Left kidney (tissue), 2 donors: ENCODE measurements around the gene LANCL1. TPM values are rescaled to one million over a fixed set of nuclear protein-coding genes. Genes with fewer than 3 reads are reported as not detected.
"Not testable (repeated sequence)": the region's sequence is repeated elsewhere in the genome, so short reads cannot be mapped to it uniquely, and the experiment has no call there.

Source experiments
- DNase-seq: peaks from one replicate; pipeline ENCODE4 v3.0.0-alpha.2; 2013
- polyA plus RNA-seq: library from polyadenylated mRNA; unstranded; fragments of 120-200 nt; gene quantifications from one replicate; pipeline ENCODE4 v1.2.1, GENCODE V29; 2013; ENCODE audit not compliant: insufficient read length

LANCL1 gene
- polyA plus RNA-seq, 1 donor: 88.4 TPM

- DNase-seq: no peak
Observed at GRCh38 chr2:210460322-210461227, 16.0 kb downstream of the LANCL1 start.

DNA sequence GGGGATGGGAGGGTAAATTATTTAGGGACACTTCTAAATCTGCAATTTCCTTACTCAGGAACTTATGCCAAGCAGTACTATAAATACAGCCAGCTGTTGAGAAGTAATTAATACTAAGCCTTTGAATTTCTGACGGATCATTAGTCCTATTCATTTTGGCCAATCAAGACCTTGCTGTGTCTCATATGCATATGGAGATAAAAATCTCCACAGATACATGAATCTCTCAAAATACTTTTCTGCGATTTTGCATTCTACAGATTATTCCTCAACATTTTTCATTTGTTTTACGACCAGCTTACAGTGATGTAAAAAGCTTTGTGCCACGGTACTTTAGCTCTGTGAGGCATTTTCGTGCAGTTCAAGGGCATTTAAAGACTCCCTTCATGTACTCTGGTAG lies 16.7 kb downstream of the LANCL1 start:
- no peak for DNase-seq

DNA sequence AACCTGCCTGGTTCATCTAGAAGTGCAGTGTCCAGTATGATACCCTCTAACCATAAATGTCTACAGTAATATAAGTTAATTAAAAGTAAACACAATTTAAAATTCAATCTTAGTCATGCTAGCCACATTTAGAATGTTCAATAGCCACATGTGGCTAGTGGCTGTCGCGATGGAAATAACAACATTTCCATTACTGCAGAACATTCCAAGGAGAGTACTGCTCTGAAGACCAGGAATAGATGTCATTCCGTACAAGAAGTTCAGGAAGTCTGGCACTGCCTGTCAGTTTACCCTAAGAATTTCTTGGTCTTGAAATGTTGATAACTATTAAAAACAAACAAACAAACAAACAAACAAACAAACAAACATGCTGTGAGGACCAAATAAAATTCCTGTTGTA lies 17.2 kb downstream of the LANCL1 start:
- DNase-seq: no peak

- no peak for DNase-seq
Observed at GRCh38 chr2:210458395-210458794, 18.2 kb downstream of the LANCL1 start.

- no peak for DNase-seq
Observed at GRCh38 chr2:210456571-210456970, 20.0 kb downstream of the LANCL1 start.

DNA sequence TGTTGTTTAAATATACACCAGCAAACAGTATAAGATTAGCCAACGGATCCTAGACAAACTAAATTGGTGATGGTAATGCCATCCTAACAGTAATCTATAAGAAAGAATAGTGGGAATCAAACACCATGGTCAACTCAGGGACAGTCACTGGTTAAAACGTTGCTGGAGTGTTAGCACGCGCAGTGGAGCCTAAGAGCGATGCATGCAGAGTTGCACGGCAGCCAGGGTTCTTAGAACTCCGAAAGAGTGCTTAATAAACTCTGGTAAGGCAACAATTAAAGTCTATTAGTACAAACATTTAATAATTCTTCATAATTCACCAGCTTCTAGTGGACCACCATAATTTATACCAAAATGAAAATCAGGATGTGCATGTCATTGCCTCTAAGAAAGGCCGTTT lies 22.2 kb downstream of the LANCL1 start:
- no peak for DNase-seq

DNA sequence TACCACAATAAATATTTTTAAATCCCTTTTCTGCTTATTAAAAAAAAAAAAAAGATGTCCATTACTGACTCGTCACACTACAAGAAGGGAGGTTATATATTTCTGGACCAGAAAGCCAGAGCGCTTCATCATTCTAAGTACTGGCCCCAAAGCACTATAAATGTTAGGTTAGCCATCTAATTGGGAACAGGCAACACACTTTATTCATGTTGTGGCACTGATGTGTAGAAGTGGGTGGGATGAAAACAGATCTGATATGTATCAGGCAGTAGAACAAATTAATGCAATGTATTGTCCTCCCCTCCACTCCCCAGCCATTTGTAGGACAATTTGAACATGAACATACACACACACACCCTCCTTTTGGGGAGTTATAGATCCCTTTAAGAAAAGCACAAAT lies 24.4 kb downstream of the LANCL1 start:
- no peak for DNase-seq

DNA sequence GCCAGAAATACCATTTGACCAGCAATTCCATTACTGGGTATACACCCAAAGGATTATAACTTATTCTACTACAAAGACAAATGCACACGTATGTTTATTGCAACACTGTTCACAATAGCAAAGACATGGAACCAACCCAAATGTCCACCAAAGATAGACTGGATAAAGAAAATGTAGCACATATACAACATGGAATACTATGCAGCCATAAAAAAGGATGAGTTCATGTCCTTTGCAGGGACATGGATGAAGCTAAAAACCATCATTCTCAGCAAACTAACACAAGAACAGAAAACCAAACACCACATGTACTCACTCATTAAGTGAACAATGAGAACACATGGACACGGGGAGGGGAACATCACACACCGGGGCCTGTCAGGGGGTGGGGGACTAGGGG lies 25.6 kb downstream of the LANCL1 start:
- not testable (repeated sequence) for DNase-seq

DNA sequence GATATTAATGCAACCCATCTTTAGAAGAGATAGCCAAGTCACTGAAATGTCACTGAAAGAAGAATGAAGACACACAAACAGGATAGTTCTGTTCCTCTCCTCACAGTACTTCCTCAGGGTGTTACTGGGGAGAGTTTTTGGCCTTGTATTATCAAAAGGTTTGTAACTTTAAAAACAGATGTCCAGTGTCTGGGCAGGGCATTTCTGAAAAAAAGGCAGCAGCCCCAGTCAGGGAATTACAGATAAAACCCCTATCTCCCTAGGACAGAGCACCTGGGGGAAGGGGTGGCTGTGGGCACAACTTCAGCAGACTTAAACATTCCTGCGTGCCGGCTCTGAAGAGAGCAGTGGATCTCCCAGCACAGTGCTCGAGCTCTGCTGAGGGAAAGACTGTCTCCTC lies 30.8 kb downstream of the LANCL1 start:
- no peak for DNase-seq

DNA sequence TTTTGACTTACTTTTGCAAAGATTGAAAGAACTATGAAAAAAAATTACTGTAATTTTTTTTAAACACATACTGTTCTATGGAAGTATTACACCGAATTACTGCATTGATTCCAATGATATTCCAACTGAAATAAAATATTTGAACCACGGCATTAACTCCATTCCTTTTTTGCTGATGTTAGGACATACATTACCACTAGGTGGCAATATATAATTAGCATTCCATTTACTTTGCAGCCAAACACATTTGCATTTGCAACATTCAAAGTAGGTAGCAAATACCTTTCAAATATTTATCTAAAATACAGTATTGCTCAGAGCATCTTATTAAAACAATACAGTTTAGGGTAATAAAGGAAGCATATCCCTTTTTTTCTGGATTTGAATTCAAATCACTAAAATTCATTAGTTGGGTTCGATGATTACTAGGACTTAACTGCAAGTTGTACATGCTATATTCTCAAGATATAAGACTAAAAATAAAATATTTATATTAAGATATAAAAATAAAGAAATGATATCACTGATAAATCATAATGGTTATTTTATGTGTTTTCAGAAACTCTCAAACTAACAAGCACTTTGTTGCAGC lies 31.3 kb downstream of the LANCL1 start:
- DNase-seq: peak; percentile 6

DNA sequence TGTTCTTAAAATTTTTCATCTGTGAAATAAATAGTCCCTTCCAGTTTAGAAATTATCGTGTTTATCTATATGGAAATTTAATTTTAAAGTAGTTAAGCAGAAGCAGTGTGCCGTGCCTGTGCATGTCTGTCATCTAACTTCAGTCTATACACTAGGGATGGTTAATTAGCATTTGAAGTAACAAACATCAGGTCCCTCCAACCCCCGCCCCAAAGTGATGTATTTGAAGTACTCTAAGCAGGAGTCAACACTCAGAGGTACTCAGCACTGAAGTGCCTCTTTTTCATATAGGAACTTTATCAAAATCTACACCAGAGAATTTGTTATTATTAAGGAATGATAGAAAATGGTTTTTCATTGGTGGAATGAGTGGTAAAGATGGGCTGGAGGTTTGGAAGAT lies 33.0 kb downstream of the LANCL1 start:
- DNase-seq: no peak

GRCh38 chr2:210442878-210443277 lies 33.7 kb downstream of the LANCL1 start:
- no peak for DNase-seq

DNA sequence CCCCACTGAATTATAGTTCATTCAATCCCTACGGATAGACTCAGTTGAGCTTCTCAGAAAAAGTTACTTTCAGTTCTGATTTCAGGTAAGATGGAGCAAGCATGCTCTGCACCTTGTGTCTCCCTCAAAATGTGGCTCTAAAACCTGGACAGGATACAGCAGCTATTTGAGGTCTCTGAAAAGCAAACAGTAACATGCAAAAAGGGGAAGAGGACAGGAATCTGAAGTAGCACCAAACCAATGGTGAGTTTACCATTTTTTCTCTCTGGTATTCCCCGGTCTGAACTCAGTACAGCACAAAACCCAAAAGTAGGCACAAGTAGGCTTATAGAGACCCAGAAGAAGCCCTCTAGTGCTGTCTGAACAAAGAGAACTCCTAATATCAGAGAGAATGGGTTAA lies 34.1 kb downstream of the LANCL1 start:
- no peak for DNase-seq

DNA sequence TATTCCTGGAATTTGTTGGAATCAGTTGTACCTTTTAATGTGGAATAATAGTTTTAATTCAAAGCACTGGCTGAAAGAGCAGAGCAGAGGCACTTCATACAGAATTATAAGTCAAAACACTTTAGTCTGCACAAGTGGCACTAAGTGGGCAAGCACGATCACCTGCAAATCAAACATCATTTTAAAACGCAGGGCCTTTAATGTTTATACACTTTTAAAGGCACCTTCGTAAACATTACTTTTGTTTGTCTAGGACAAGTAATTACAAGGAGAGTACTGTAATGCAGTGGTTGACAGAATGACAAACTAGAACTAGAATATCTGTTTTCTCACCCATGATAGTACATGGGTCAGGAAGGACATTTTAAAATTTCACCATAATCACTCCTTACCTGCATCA lies 36.4 kb downstream of the LANCL1 start:
- no peak for DNase-seq

- no peak for DNase-seq
Observed at GRCh38 chr2:210435439-210435838, 41.1 kb downstream of the LANCL1 start.

- no peak for DNase-seq
Observed at GRCh38 chr2:210432633-210433032, 43.9 kb downstream of the LANCL1 start.

DNA sequence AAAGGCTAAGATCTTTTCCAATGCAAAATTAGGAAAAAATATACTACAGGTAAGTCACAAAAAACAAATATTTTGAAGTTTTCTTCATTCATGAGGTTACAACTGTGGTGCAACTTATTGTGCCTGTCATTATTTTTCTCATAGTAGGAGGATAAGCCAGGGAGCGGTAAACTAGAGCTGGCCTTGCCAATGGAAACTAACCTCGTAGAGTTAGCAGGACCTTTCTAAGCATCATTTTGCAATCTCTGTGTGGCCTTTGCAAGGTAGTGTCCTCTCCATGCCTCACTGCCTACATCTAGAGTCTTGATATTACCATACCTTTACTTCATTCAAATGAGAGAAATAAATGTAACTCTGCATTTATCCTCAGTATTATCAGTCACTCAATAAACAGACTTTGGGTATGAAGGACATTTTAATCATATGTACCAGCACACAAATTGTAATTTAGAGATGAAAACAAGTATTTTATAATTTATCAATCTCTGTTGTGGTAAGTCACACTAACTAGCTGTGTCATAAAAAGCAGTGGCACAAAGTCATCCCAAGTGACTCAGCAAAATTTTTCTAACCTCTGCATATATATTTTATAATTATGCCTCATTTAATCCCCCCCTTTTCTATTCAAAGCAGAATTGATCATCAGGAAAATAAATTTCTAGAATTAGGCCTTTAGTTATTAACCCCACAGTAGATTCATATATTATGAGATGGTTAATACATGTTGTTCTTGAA lies 47.0 kb downstream of the LANCL1 start:
- no peak for DNase-seq

DNA sequence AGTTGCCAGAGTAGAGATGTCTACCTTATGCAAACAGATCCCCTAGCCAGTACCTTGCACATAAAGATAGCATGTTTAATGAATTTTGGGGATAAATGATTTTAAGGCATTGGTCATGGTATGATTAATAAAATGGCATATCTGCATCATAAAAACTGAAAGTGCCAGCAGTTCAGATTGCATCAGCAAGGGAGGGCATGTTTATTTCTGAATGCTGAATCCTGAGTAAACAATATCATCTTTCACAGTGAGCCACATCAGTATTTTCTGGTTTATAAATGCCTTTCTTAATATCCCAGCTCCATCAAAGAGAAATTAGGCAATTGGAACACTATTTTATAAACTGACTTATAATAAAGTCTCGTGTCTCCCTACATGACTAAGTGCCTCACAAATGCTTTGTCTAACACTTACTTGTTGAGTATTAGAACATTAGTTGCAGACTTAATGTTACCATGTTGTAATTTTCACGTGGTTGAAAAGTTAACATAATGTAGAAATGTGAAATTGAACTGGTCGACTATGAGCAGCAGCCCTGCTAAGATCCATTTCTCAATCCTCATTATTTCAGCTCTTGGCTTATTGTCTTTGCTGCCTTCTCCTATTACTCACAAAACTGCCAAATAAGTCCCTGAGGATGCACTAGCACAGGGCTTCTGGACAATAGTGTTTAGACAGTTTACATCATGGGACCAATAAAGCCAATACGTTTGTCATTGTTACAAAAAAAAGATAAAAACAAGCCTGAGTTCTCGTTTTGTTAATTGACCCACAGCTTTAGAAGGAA lies 48.0 kb downstream of the LANCL1 start:
- no peak for DNase-seq

GRCh38 chr2:210427309-210427708 lies 49.2 kb downstream of the LANCL1 start:
- DNase-seq: not testable (repeated sequence)

GRCh38 chr2:210422366-210422765 lies 54.2 kb downstream of the LANCL1 start:
- no peak for DNase-seq

DNA sequence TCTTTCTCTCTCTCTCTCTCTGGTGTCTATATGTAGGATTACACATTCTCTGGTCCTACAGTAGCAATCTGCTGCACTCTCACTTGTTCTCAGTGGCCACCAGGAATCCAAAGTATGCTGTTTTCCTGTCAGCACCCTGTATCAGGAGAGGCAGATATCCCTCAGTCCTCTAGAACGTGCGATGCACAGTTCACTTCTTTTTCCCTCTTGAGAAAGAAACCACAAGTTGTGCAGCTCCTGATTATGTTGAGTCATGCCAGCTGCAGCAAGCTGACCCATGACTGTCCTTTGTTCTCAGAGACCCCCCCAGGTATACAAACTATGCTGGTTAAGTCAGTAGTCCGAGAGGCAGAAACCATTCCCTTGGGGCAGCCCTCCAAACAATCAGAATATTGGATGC lies 54.6 kb downstream of the LANCL1 start:
- no peak for DNase-seq

DNA sequence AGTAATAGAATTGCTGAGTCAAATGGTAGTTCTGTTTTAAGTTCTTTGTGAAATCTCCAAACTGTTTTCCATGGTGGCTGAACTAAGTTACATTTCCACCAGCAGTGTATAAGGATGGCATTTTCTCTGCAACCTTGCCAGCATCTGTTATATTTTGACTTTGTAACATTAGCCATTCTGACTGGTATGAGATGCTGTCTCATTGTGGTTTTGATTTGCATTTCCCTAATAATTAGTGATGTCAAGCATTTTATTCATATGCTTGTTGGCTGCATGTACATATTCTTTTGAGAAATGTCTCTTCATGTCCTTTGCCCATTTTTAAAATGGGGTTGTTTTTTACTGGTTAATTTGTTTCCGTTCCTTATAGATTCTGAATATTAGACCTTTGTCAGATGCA lies 63.9 kb downstream of the LANCL1 start:
- no peak for DNase-seq
